Heart left ventricle (tissue), 13 donors: ENCODE results near the gene NT5DC4.

Source experiments
- CTCF ChIP-seq, 12 donors: fragments of 200-600 bp; sonication (generic) in 4 of 12; IDR thresholded peaks; one replicate each; pipeline versions ENCODE4 v1.5.0 to v1.8.0; 2018 to 2022; ENCODE audit warnings: antibody characterized with exemption in 12 of 12, mild to moderate bottlenecking in 5 of 12
- POLR2A ChIP-seq, 2 donors: fragments of 450-650 bp; IDR thresholded peaks; one replicate each; pipeline ENCODE4 v1.6.1; 2017; ENCODE audit warnings: antibody characterized with exemption in 2 of 2, mild to moderate bottlenecking in 2 of 2, moderate library complexity in 2 of 2
- donor health status: ischemic (EF 13 %, LVEDD 7.1; RV severe dilation, severe dysfunction).
- donor health status: DM: no; HTN: yes; CAD: no.
- donor health status: DM: no; HTN: no; CAD: no.
- donor health status: ischemic (EF 25% LVEDD 6.9; RV normal size, moderate dysfunction).
- donor health status: ischemic (EF 25% LVEDD 5.7; RV mildly dilated, moderate dysfunction).
- donor health status: ischemic (EF 35%, LVEDD 5.7; RV mildly dilated, moderate dysfunction).
- donor health status: nonischemic (EF 11% LVEDD 7.7; RV severe dilation, severe dysfunction).
- donor health status: DM: yes; HTN: yes; CAD: no.
- donor health status: PGD.
- donor health status: ischemic (EF 29% LVEDD 5.4; RV normal size, mild dysfunction).
- donor health status: nonischemic (EF 23%, LVEDD 6.1; RV moderate dilation, normal function).

GRCh38 chr2:112703684-112704083 is 17.1 kb upstream of the NT5DC4 start:
- TF ChIP-seq POLR2A (IDR thresholded peaks at IDR 0.05), result no peak
- TF ChIP-seq CTCF (IDR thresholded peaks at IDR 0.05), result no peak
